ENCODE data around the gene CPT2. TPM values are rescaled to one million over a fixed set of nuclear protein-coding genes. Genes with fewer than 3 reads are reported as not detected.
A peak's percentile ranks its signal among the peaks of the same experiment; 100 is the strongest.

Gene CPT2
- total RNA-seq: 10 to 100 TPM; 12.3 to 14.7 TPM

GRCh38 chr1:53196485-53197290 is at the start of gene CPT2:
TSS of gene CPT2 (plus strand) at chr1:53196824. CDS start at chr1:53196944, 120 bp downstream.
- peaks cover 23 to 26% of the 10 kb centered on the region in 2 donors for H3K4me1 Mint-ChIP-seq (ENCODE audit: low read depth in 2 of 2)
- H3K9me3 Mint-ChIP-seq: no peaks in the 10 kb centered on the region
- H3K27ac Mint-ChIP-seq: peak within 1 kb of the TSS; percentile 97
- ATAC-seq (peak; percentile 100), DNase-seq (ENCODE audit: low spot score) (peak; percentile 98)
- H3K4me3 Mint-ChIP-seq: peak within 1 kb of the TSS; percentile 96
- H3K27me3 Mint-ChIP-seq: no peaks in the 10 kb centered on the region
- H3K36me3 Mint-ChIP-seq: peaks cover 13% of the 10 kb centered on the region

- Mint-ChIP-seq H3K27me3 (no peaks in the 10 kb centered on the region), H3K9me3 (no peaks in the 10 kb centered on the region), H3K36me3 (no peaks in the 10 kb centered on the region), H3K4me3 (no peak overlapping the region), H3K4me1 (ENCODE audit: low read depth in 2 of 2) (no peaks in the 10 kb centered on the region), H3K27ac (no peak overlapping the region)
- ATAC-seq (no peak), DNase-seq (ENCODE audit: low spot score) (no peak)
These were observed 49.5 kb upstream of the CPT2 start for GRCh38 chr1:53147174-53147573.

GRCh38 chr1:53148123-53148522 is 48.5 kb upstream of the CPT2 start:
- ATAC-seq: no peak
- H3K9me3 Mint-ChIP-seq: no peaks in the 10 kb centered on the region
- H3K4me1 Mint-ChIP-seq (ENCODE audit: low read depth in 2 of 2): no peaks in the 10 kb centered on the region
- H3K4me3 Mint-ChIP-seq: no peak overlapping the region
- peaks cover 0 to under 1% of the 10 kb centered on the region in 2 donors for H3K27me3 Mint-ChIP-seq
- H3K36me3 Mint-ChIP-seq: no peaks in the 10 kb centered on the region
- no peak for DNase-seq (ENCODE audit: low spot score)
- H3K27ac Mint-ChIP-seq: no peak overlapping the region

- ATAC-seq: no peak
- no peak overlapping the region for H3K4me3 Mint-ChIP-seq
These were observed 42.9 kb upstream of the CPT2 start for GRCh38 chr1:53153752-53154151.

GRCh38 chr1:53154859-53155438 is 41.7 kb upstream of the CPT2 start:
- DNase-seq (ENCODE audit: low spot score) (no peak), ATAC-seq (no peak)
- Mint-ChIP-seq H3K9me3 (no peaks in the 10 kb centered on the region), H3K4me1 (ENCODE audit: low read depth in 2 of 2) (no peaks in the 10 kb centered on the region), H3K4me3 (no peak overlapping the region), H3K27me3 (peaks cover 0 to 5% of the 10 kb centered on the region in 2 donors), H3K27ac (no peak overlapping the region), H3K36me3 (no peaks in the 10 kb centered on the region)

More at GRCh38 chr1:53153752-53154151, 42.9 kb upstream of the CPT2 start:
- no peaks in the 10 kb centered on the region for H3K4me1 Mint-ChIP-seq (ENCODE audit: low read depth in 2 of 2)
- no peak overlapping the region for H3K27ac Mint-ChIP-seq
- H3K36me3 Mint-ChIP-seq: no peaks in the 10 kb centered on the region
- no peaks in the 10 kb centered on the region for H3K9me3 Mint-ChIP-seq
- DNase-seq (ENCODE audit: low spot score): no peak
- peaks cover 0 to 5% of the 10 kb centered on the region in 2 donors for H3K27me3 Mint-ChIP-seq

- Mint-ChIP-seq H3K9me3 (no peaks in the 10 kb centered on the region), H3K27me3 (peaks cover 0 to 5% of the 10 kb centered on the region in 2 donors), H3K4me3 (no peak overlapping the region), H3K36me3 (no peaks in the 10 kb centered on the region), H3K27ac (no peak overlapping the region), H3K4me1 (ENCODE audit: low read depth in 2 of 2) (no peaks in the 10 kb centered on the region)
- ATAC-seq (no peak), DNase-seq (ENCODE audit: low spot score) (no peak)
These were observed 41.1 kb upstream of the CPT2 start for GRCh38 chr1:53155534-53155933.

GRCh38 chr1:53155945-53156344 is 40.7 kb upstream of the CPT2 start:
- no peaks in the 10 kb centered on the region for H3K9me3 Mint-ChIP-seq
- H3K27ac Mint-ChIP-seq: no peak overlapping the region
- H3K4me3 Mint-ChIP-seq: no peak overlapping the region
- DNase-seq (ENCODE audit: low spot score) (no peak), ATAC-seq (no peak)
- H3K27me3 Mint-ChIP-seq: peaks cover 0 to 5% of the 10 kb centered on the region in 2 donors
- no peaks in the 10 kb centered on the region for H3K36me3 Mint-ChIP-seq
- no peaks in the 10 kb centered on the region for H3K4me1 Mint-ChIP-seq (ENCODE audit: low read depth in 2 of 2)

- Mint-ChIP-seq H3K9me3 (no peaks in the 10 kb centered on the region), H3K36me3 (no peaks in the 10 kb centered on the region), H3K27me3 (peaks cover 0 to 5% of the 10 kb centered on the region in 2 donors), H3K4me1 (ENCODE audit: low read depth in 2 of 2) (no peaks in the 10 kb centered on the region), H3K4me3 (no peak overlapping the region), H3K27ac (no peak overlapping the region)
- no peak for DNase-seq (ENCODE audit: low spot score)
- ATAC-seq: no peak
These were observed 39.8 kb upstream of the CPT2 start for GRCh38 chr1:53156783-53157182.

- H3K36me3 Mint-ChIP-seq: no peaks in the 10 kb centered on the region
These were observed 37.7 kb upstream of the CPT2 start for GRCh38 chr1:53158900-53159299.

GRCh38 chr1:53160924-53161378 is 35.7 kb upstream of the CPT2 start:
- H3K36me3 Mint-ChIP-seq: no peaks in the 10 kb centered on the region
- no peaks in the 10 kb centered on the region for H3K4me1 Mint-ChIP-seq (ENCODE audit: low read depth in 2 of 2)
- H3K9me3 Mint-ChIP-seq: no peaks in the 10 kb centered on the region
- H3K4me3 Mint-ChIP-seq: no peak overlapping the region
- no peak overlapping the region for H3K27ac Mint-ChIP-seq
- H3K27me3 Mint-ChIP-seq: peaks cover 0 to 2% of the 10 kb centered on the region in 2 donors
- ATAC-seq: no peak
- no peak for DNase-seq (ENCODE audit: low spot score)

More at GRCh38 chr1:53158900-53159299, 37.7 kb upstream of the CPT2 start:
- H3K4me3 Mint-ChIP-seq: no peak overlapping the region
- peaks cover 0 to 2% of the 10 kb centered on the region in 2 donors for H3K27me3 Mint-ChIP-seq
- H3K4me1 Mint-ChIP-seq (ENCODE audit: low read depth in 2 of 2): no peaks in the 10 kb centered on the region
- no peak for ATAC-seq
- DNase-seq (ENCODE audit: low spot score): no peak
- H3K27ac Mint-ChIP-seq: no peak overlapping the region
- no peaks in the 10 kb centered on the region for H3K9me3 Mint-ChIP-seq

GRCh38 chr1:53162621-53163020 is 34.0 kb upstream of the CPT2 start:
- H3K27me3 Mint-ChIP-seq: peaks cover 0 to 2% of the 10 kb centered on the region in 2 donors
- no peak overlapping the region for H3K27ac Mint-ChIP-seq
- no peak for ATAC-seq
- no peak overlapping the region for H3K4me3 Mint-ChIP-seq
- no peaks in the 10 kb centered on the region for H3K4me1 Mint-ChIP-seq (ENCODE audit: low read depth in 2 of 2)
- DNase-seq (ENCODE audit: low spot score): no peak
- H3K9me3 Mint-ChIP-seq: no peaks in the 10 kb centered on the region
- H3K36me3 Mint-ChIP-seq: no peaks in the 10 kb centered on the region

GRCh38 chr1:53163291-53163768 is 33.3 kb upstream of the CPT2 start:
- Mint-ChIP-seq H3K4me3 (no peak overlapping the region), H3K9me3 (no peaks in the 10 kb centered on the region), H3K27me3 (no peaks in the 10 kb centered on the region), H3K36me3 (no peaks in the 10 kb centered on the region), H3K4me1 (ENCODE audit: low read depth in 2 of 2) (no peaks in the 10 kb centered on the region), H3K27ac (no peak overlapping the region)
- DNase-seq (ENCODE audit: low spot score) (no peak), ATAC-seq (no peak)

- ATAC-seq: no peak
- no peaks in the 10 kb centered on the region for H3K4me1 Mint-ChIP-seq (ENCODE audit: low read depth in 2 of 2)
- no peak overlapping the region for H3K4me3 Mint-ChIP-seq
- H3K27ac Mint-ChIP-seq: no peak overlapping the region
- H3K36me3 Mint-ChIP-seq: no peaks in the 10 kb centered on the region
- DNase-seq (ENCODE audit: low spot score): no peak
- H3K27me3 Mint-ChIP-seq: no peaks in the 10 kb centered on the region
- H3K9me3 Mint-ChIP-seq: no peaks in the 10 kb centered on the region
These were observed 31.1 kb upstream of the CPT2 start for GRCh38 chr1:53165408-53165961.

GRCh38 chr1:53166366-53166765 is 30.3 kb upstream of the CPT2 start:
- Mint-ChIP-seq H3K9me3 (no peaks in the 10 kb centered on the region), H3K27ac (no peak overlapping the region), H3K27me3 (no peaks in the 10 kb centered on the region), H3K4me3 (no peak overlapping the region), H3K4me1 (ENCODE audit: low read depth in 2 of 2) (no peaks in the 10 kb centered on the region), H3K36me3 (no peaks in the 10 kb centered on the region)
- ATAC-seq: no peak
- DNase-seq (ENCODE audit: low spot score): no peak

Data from natural killer cell treated with Interleukin-12 subunit alpha and Interleukin-12 subunit beta and Interleukin-15 and Interleukin-18, amount 100 ng/mL, for 72 hours (primary cell).